Mesendoderm (in vitro differentiated cells): Measurements from ENCODE around the gene PGM2.

Source experiments
- DNase-seq: peaks from one replicate; pipeline ENCODE4 v3.0.0; 2013
- H2AK5ac ChIP-seq: 2 replicates; pipeline ENCODE4 v1.6.1; 2013; ENCODE audit warnings: low read length, inconsistent platforms
- H2BK120ac ChIP-seq: 2 replicates; pipeline ENCODE4 v1.6.1; 2013; ENCODE audit warnings: low read depth, mild to moderate bottlenecking, low read length, moderate library complexity, mixed read lengths
- H2BK15ac ChIP-seq: replicated peaks from 2 replicates; pipeline ENCODE4 v1.6.1; 2013; ENCODE audit warnings: low read depth, mild to moderate bottlenecking, moderate library complexity
- H2BK5ac ChIP-seq: 2 replicates; pipeline ENCODE4 v1.6.1; 2013; ENCODE audit warnings: low read length, inconsistent platforms
- H3K18ac ChIP-seq: 2 replicates; pipeline ENCODE4 v1.6.1; 2013; ENCODE audit warnings: mild to moderate bottlenecking, low read length, mixed read lengths
- H3K23ac ChIP-seq: one replicate; pipeline ENCODE4 v1.6.1; 2013; ENCODE audit warnings: low read length
- H3K27ac ChIP-seq: 2 replicates; pipeline ENCODE4 v1.5.1; 2013; ENCODE audit warnings: low read depth, mild to moderate bottlenecking, inconsistent platforms, low read length, moderate library complexity
- H3K27me3 ChIP-seq: 2 replicates; pipeline ENCODE4 v1.6.1; 2013; ENCODE audit warnings: low read length, control low read depth, mild to moderate bottlenecking, inconsistent platforms; ENCODE audit not compliant: insufficient read depth, poor library complexity
- H3K36me3 ChIP-seq: 2 replicates; pipeline ENCODE4 v1.6.1; 2013; ENCODE audit warnings: low read length, inconsistent platforms; ENCODE audit not compliant: control insufficient read depth, insufficient read depth
- H3K4ac ChIP-seq: one replicate; pipeline ENCODE4 v1.6.1; 2013; ENCODE audit warnings: low read depth, mild to moderate bottlenecking, low read length, moderate library complexity
- H3K4me1 ChIP-seq: 2 replicates; pipeline ENCODE4 v1.6.1; 2013; ENCODE audit warnings: low read depth, low read length, inconsistent platforms; ENCODE audit not compliant: control insufficient read depth
- H3K4me2 ChIP-seq: 2 replicates; pipeline ENCODE4 v1.6.1; 2013; ENCODE audit warnings: low read length
- H3K4me3 ChIP-seq: 2 replicates; pipeline ENCODE4 v1.5.1; 2013; ENCODE audit warnings: mild to moderate bottlenecking, low read length
- H3K56ac ChIP-seq: one replicate; pipeline ENCODE4 v1.6.1; 2013; ENCODE audit warnings: low read length
- H3K79me1 ChIP-seq: 2 replicates; pipeline ENCODE4 v1.6.1; 2013; ENCODE audit warnings: low read length, inconsistent platforms
- H3K79me2 ChIP-seq: 2 replicates; pipeline ENCODE4 v1.6.1; 2013; ENCODE audit warnings: mild to moderate bottlenecking, low read length; ENCODE audit not compliant: control insufficient read depth, insufficient read depth
- H3K9ac ChIP-seq: 2 replicates; pipeline ENCODE4 v1.6.1; 2013; ENCODE audit warnings: low read length, inconsistent platforms
- H4K5ac ChIP-seq: one replicate; pipeline ENCODE4 v1.6.1; 2013; ENCODE audit warnings: low read length
- H4K8ac ChIP-seq: one replicate; pipeline ENCODE4 v1.6.1; 2013; ENCODE audit warnings: low read depth, mild to moderate bottlenecking, control low read depth, low read length, moderate library complexity
- whole genome bisulfite sequencing: extraction: QIAGEN DNeasy Blood & Tissue Kit; methylation state at CpG from one replicate; pipeline ENCODE4 v1.1.7; 2013; ENCODE audit warnings: low lambda C conversion rate, missing lambda C conversion rate; ENCODE audit not compliant: insufficient coverage; ENCODE audit errors: extremely low coverage; 5-methylcytosine and 5-hydroxymethylcytosine counted together

The PGM2 gene

GRCh38 chr4:37797374-37797773 lies 29.1 kb upstream of the PGM2 start:
- H4K8ac ChIP-seq, result no peak overlapping the region
- no peak overlapping the region for H2AK5ac ChIP-seq
- no peak overlapping the region for H3K4me2 ChIP-seq
- no peak overlapping the region for H2BK5ac ChIP-seq
- H3K27me3 ChIP-seq, result no peaks in the 10 kb centered on the region
- no peak overlapping the region for H3K18ac ChIP-seq
- H3K9ac ChIP-seq, result no peak overlapping the region
- H3K79me2 ChIP-seq, result no peaks in the 10 kb centered on the region
- no CpG with 5 or more reads among the region's 2 CpGs for WGBS
- H2BK120ac ChIP-seq, result no peak overlapping the region
- H4K5ac ChIP-seq, result no peak overlapping the region
- no peaks in the 10 kb centered on the region for H3K79me1 ChIP-seq
- no peak overlapping the region for H3K56ac ChIP-seq
- no peak overlapping the region for H3K4me3 ChIP-seq
- peak overlapping the region; percentile 10 for H3K4ac ChIP-seq
- no peak for DNase-seq
- no peaks in the 10 kb centered on the region for H3K4me1 ChIP-seq
- H3K36me3 ChIP-seq, result no peaks in the 10 kb centered on the region
- no peak overlapping the region for H2BK15ac ChIP-seq
- no peak overlapping the region for H3K27ac ChIP-seq
- H3K23ac ChIP-seq, result no peak overlapping the region

GRCh38 chr4:37797923-37798322 lies 28.6 kb upstream of the PGM2 start:
- no peak overlapping the region for H4K5ac ChIP-seq
- no peaks in the 10 kb centered on the region for H3K36me3 ChIP-seq
- no CpG with 5 or more reads among the region's 2 CpGs for WGBS
- H3K4me1 ChIP-seq, result no peaks in the 10 kb centered on the region
- no peaks in the 10 kb centered on the region for H3K79me2 ChIP-seq
- H2BK15ac ChIP-seq, result no peak overlapping the region
- H3K4me2 ChIP-seq, result no peak overlapping the region
- no peaks in the 10 kb centered on the region for H3K27me3 ChIP-seq
- no peak overlapping the region for H3K18ac ChIP-seq
- H3K9ac ChIP-seq, result no peak overlapping the region
- no peak overlapping the region for H3K27ac ChIP-seq
- H4K8ac ChIP-seq, result no peak overlapping the region
- no peaks in the 10 kb centered on the region for H3K79me1 ChIP-seq
- H2BK120ac ChIP-seq, result no peak overlapping the region
- no peak overlapping the region for H3K4ac ChIP-seq
- H3K23ac ChIP-seq, result no peak overlapping the region
- no peak for DNase-seq
- H2BK5ac ChIP-seq, result no peak overlapping the region
- H3K4me3 ChIP-seq, result no peak overlapping the region
- H2AK5ac ChIP-seq, result no peak overlapping the region
- H3K56ac ChIP-seq, result no peak overlapping the region

GRCh38 chr4:37798616-37799015 lies 27.9 kb upstream of the PGM2 start:
- Histone ChIP-seq H3K4me2 (no peak overlapping the region), H3K36me3 (no peaks in the 10 kb centered on the region), H2BK5ac (no peak overlapping the region), H3K27me3 (no peaks in the 10 kb centered on the region), H3K79me2 (no peaks in the 10 kb centered on the region), H3K4me1 (no peaks in the 10 kb centered on the region), H2BK15ac (no peak overlapping the region), H4K5ac (no peak overlapping the region), H2AK5ac (no peak overlapping the region), H3K56ac (no peak overlapping the region), H3K79me1 (no peaks in the 10 kb centered on the region), H3K18ac (no peak overlapping the region), H3K23ac (no peak overlapping the region), H3K4ac (no peak overlapping the region), H2BK120ac (no peak overlapping the region), H3K27ac (no peak overlapping the region), H3K9ac (no peak overlapping the region), H3K4me3 (no peak overlapping the region), H4K8ac (no peak overlapping the region)
- no peak for DNase-seq

GRCh38 chr4:37799941-37800554 lies 26.4 kb upstream of the PGM2 start:
- H3K4me2 ChIP-seq, result no peak overlapping the region
- no peak overlapping the region for H3K18ac ChIP-seq
- no peak for DNase-seq
- no CpG with 5 or more reads among the region's 4 CpGs for WGBS
- H3K27ac ChIP-seq, result no peak overlapping the region
- H3K27me3 ChIP-seq, result no peaks in the 10 kb centered on the region
- no peaks in the 10 kb centered on the region for H3K79me1 ChIP-seq
- H2BK120ac ChIP-seq, result no peak overlapping the region
- no peak overlapping the region for H4K8ac ChIP-seq
- no peak overlapping the region for H3K4ac ChIP-seq
- H3K4me3 ChIP-seq, result no peak overlapping the region
- no peak overlapping the region for H2BK15ac ChIP-seq
- no peak overlapping the region for H3K56ac ChIP-seq
- no peak overlapping the region for H2AK5ac ChIP-seq
- H3K79me2 ChIP-seq, result no peaks in the 10 kb centered on the region
- H3K23ac ChIP-seq, result no peak overlapping the region
- H3K9ac ChIP-seq, result no peak overlapping the region
- H2BK5ac ChIP-seq, result no peak overlapping the region
- H4K5ac ChIP-seq, result no peak overlapping the region
- no peaks in the 10 kb centered on the region for H3K4me1 ChIP-seq
- no peaks in the 10 kb centered on the region for H3K36me3 ChIP-seq

- H3K18ac ChIP-seq, result no peak overlapping the region
- H3K36me3 ChIP-seq, result no peaks in the 10 kb centered on the region
- no peak overlapping the region for H3K27ac ChIP-seq
- no peak overlapping the region for H3K4me2 ChIP-seq
- H3K56ac ChIP-seq, result no peak overlapping the region
- no peaks in the 10 kb centered on the region for H3K4me1 ChIP-seq
- H3K27me3 ChIP-seq, result no peaks in the 10 kb centered on the region
- H3K4ac ChIP-seq, result no peak overlapping the region
- no peak overlapping the region for H2BK5ac ChIP-seq
- H3K9ac ChIP-seq, result no peak overlapping the region
- no peak overlapping the region for H2AK5ac ChIP-seq
- H3K4me3 ChIP-seq, result no peak overlapping the region
- peak; percentile 84 for DNase-seq
- no peak overlapping the region for H2BK120ac ChIP-seq
- WGBS, result no CpG with 5 or more reads among the region's 4 CpGs
- no peak overlapping the region for H4K5ac ChIP-seq
- no peaks in the 10 kb centered on the region for H3K79me2 ChIP-seq
- no peak overlapping the region for H2BK15ac ChIP-seq
- H3K23ac ChIP-seq, result no peak overlapping the region
- no peaks in the 10 kb centered on the region for H3K79me1 ChIP-seq
- no peak overlapping the region for H4K8ac ChIP-seq
Measured at GRCh38 chr4:37802068-37802666, 24.3 kb upstream of the PGM2 start.
